ENCODE data around the gene DBH.

The DBH gene

GRCh38 chr9:133701321-133701980 is 65.3 kb downstream of the DBH start:
- H3K4me3 ChIP-seq (ENCODE audit: low read depth, low read length), result no peak overlapping the region
- in situ Hi-C loops (cut with HindIII; ENCODE audit: low sequenced_read_pairs), result no loop called here
- DNase-seq (ENCODE audit: low read depth), result no peak
- no peak for TF ChIP-seq CTCF (IDR thresholded peaks at IDR 0.05; ENCODE audit: low read depth, low read length, missing control alignments)

GRCh38 chr9:133701981-133702797 is 66.0 kb downstream of the DBH start:
- in situ Hi-C loops (cut with HindIII; ENCODE audit: low sequenced_read_pairs), result no loop called here
- DNase-seq (ENCODE audit: low read depth), result no peak
- no peak overlapping the region for H3K4me3 ChIP-seq (ENCODE audit: low read depth, low read length)
- TF ChIP-seq CTCF (IDR thresholded peaks at IDR 0.05; ENCODE audit: low read depth, low read length, missing control alignments), result no peak

- in situ Hi-C loops (cut with HindIII; ENCODE audit: low sequenced_read_pairs), result no loop called here
- DNase-seq (ENCODE audit: low read depth), result no peak
- H3K4me3 ChIP-seq (ENCODE audit: low read depth, low read length), result no peak overlapping the region
- TF ChIP-seq CTCF (IDR thresholded peaks at IDR 0.05; ENCODE audit: low read depth, low read length, missing control alignments), result no peak
Observed at GRCh38 chr9:133702798-133703590, 66.8 kb downstream of the DBH start.

GRCh38 chr9:133703591-133704399 is 67.6 kb downstream of the DBH start:
- no peak for DNase-seq (ENCODE audit: low read depth)
- no peak overlapping the region for H3K4me3 ChIP-seq (ENCODE audit: low read depth, low read length)
- in situ Hi-C loops (cut with HindIII; ENCODE audit: low sequenced_read_pairs), result no loop called here
- no peak for TF ChIP-seq CTCF (IDR thresholded peaks at IDR 0.05; ENCODE audit: low read depth, low read length, missing control alignments)

- no peak for DNase-seq (ENCODE audit: low read depth)
- no peak for TF ChIP-seq CTCF (IDR thresholded peaks at IDR 0.05; ENCODE audit: low read depth, low read length, missing control alignments)
- in situ Hi-C loops (cut with HindIII; ENCODE audit: low sequenced_read_pairs), result no loop called here
- H3K4me3 ChIP-seq (ENCODE audit: low read depth, low read length), result no peak overlapping the region
Observed at GRCh38 chr9:133704711-133705181, 68.6 kb downstream of the DBH start.

GRCh38 chr9:133705576-133705975 is 69.4 kb downstream of the DBH start:
- no peak for DNase-seq (ENCODE audit: low read depth)
- TF ChIP-seq CTCF (IDR thresholded peaks at IDR 0.05; ENCODE audit: low read depth, low read length, missing control alignments), result no peak
- H3K4me3 ChIP-seq (ENCODE audit: low read depth, low read length), result no peak overlapping the region
- in situ Hi-C loops (cut with HindIII; ENCODE audit: low sequenced_read_pairs), result no loop called here

All from astrocyte of the cerebellum (primary cell).